Lower lobe of right lung (tissue), 2 donors: ENCODE measurements around the gene NGEF. TPM values are rescaled to one million over a fixed set of nuclear protein-coding genes. Genes with fewer than 3 reads are reported as not detected.

Source experiments
- ATAC-seq, 2 donors: fragments of 200-7000 bp; cut with Tn5 transposase; one replicate each; pipeline ENCODE4 v1.9.1; 2020 to 2022; ENCODE audit warnings: mild to moderate bottlenecking in 2 of 2, moderate library complexity in 2 of 2
- DNase-seq: peaks from one replicate; pipeline ENCODE4 v3.0.0-alpha.2; 2020
- H3K27ac ChIP-seq: fragments of 200-600 bp; one replicate; pipeline ENCODE4 v1.8.0; 2022
- H3K27me3 ChIP-seq: fragments of 200-600 bp; one replicate; pipeline ENCODE4 v1.8.0; 2022; ENCODE audit warnings: low read depth
- H3K36me3 ChIP-seq: fragments of 200-600 bp; one replicate; pipeline ENCODE4 v1.8.0; 2022; ENCODE audit warnings: mild to moderate bottlenecking
- H3K4me1 ChIP-seq: fragments of 200-600 bp; one replicate; pipeline ENCODE4 v1.8.0; 2022
- H3K4me3 ChIP-seq: fragments of 200-600 bp; one replicate; pipeline ENCODE4 v1.8.0; 2022; ENCODE audit warnings: mild to moderate bottlenecking
- H3K9me3 ChIP-seq: fragments of 200-600 bp; one replicate; pipeline ENCODE4 v1.8.0; 2022
- CTCF ChIP-seq: fragments of 200-600 bp; IDR thresholded peaks from one replicate; pipeline ENCODE4 v1.8.0; 2022; ENCODE audit warnings: antibody characterized with exemption, mild to moderate bottlenecking
- intact Hi-C: fragments of 100-400 bp; cut with DNase I; formaldehyde crosslinking; loops from one replicate; pipeline ENCODE4 v1.11.0; 2022
- total RNA-seq: library from RNA; stranded (reverse); fragmentation: NEBNext Ultra II Directional; extraction: Animal tissue kit (Norgen Biotek cat#: 25700); gene quantifications from one replicate; pipeline ENCODE4 v1.2.1, GENCODE V29; 2021
- donor health status: DM: no; HTN: yes; CAD: no; lungs with severe emphysema.

NGEF gene
- total RNA-seq, 1 donor from 2014 or later, result 1.7 TPM

- no peaks in the 10 kb centered on the region for H3K4me1 ChIP-seq
- no peaks in the 10 kb centered on the region for H3K36me3 ChIP-seq
- H3K9me3 ChIP-seq, result no peaks in the 10 kb centered on the region
- no peak overlapping the region for H3K4me3 ChIP-seq
- no peak for TF ChIP-seq CTCF
- DNase-seq (no peak), ATAC-seq (no peak)
- peaks cover 4% of the 10 kb centered on the region for H3K27me3 ChIP-seq
- H3K27ac ChIP-seq, result no peak overlapping the region
- intact Hi-C loops, result no loop called here
These were observed 70.2 kb downstream of the NGEF start for GRCh38 chr2:232942831-232943230.

GRCh38 chr2:232941912-232942594, 71.0 kb downstream of the NGEF start:
- TF ChIP-seq CTCF, result no peak
- no peak for DNase-seq
- no peak for ATAC-seq
- Histone ChIP-seq H3K27ac (no peak overlapping the region), H3K4me3 (no peak overlapping the region), H3K4me1 (no peaks in the 10 kb centered on the region), H3K9me3 (no peaks in the 10 kb centered on the region), H3K36me3 (no peaks in the 10 kb centered on the region), H3K27me3 (peaks cover 4% of the 10 kb centered on the region)
- intact Hi-C loops, result no loop called here

GRCh38 chr2:232941400-232941799, 71.7 kb downstream of the NGEF start:
- ATAC-seq (no peak), DNase-seq (no peak)
- no peaks in the 10 kb centered on the region for H3K36me3 ChIP-seq
- intact Hi-C loops, result no loop called here
- H3K27me3 ChIP-seq, result peaks cover 4% of the 10 kb centered on the region
- no peak for TF ChIP-seq CTCF
- H3K4me1 ChIP-seq, result no peaks in the 10 kb centered on the region
- H3K9me3 ChIP-seq, result no peaks in the 10 kb centered on the region
- no peak overlapping the region for H3K27ac ChIP-seq
- H3K4me3 ChIP-seq, result no peak overlapping the region

- ATAC-seq, result no peak
- no peak for DNase-seq
- no peak overlapping the region for H3K27ac ChIP-seq
- H3K27me3 ChIP-seq, result peaks cover 4% of the 10 kb centered on the region
- H3K4me1 ChIP-seq, result no peaks in the 10 kb centered on the region
- no peaks in the 10 kb centered on the region for H3K9me3 ChIP-seq
- H3K4me3 ChIP-seq, result no peak overlapping the region
- no peaks in the 10 kb centered on the region for H3K36me3 ChIP-seq
- no peak for TF ChIP-seq CTCF
- intact Hi-C loops, result no loop called here
These were observed 72.3 kb downstream of the NGEF start for GRCh38 chr2:232940724-232941123.

GRCh38 chr2:232937278-232937906, 75.7 kb downstream of the NGEF start:
- intact Hi-C loops, result no loop called here
- ATAC-seq (no peak), DNase-seq (no peak)

More at GRCh38 chr2:232937278-232937906, 75.7 kb downstream of the NGEF start:
- Histone ChIP-seq H3K36me3 (no peaks in the 10 kb centered on the region), H3K4me1 (no peaks in the 10 kb centered on the region), H3K27ac (no peak overlapping the region), H3K27me3 (peaks cover 9% of the 10 kb centered on the region), H3K9me3 (no peaks in the 10 kb centered on the region), H3K4me3 (no peak overlapping the region)
- TF ChIP-seq CTCF, result no peak
